Measurements from ENCODE around the gene ZFP92.

The ZFP92 gene

DNA sequence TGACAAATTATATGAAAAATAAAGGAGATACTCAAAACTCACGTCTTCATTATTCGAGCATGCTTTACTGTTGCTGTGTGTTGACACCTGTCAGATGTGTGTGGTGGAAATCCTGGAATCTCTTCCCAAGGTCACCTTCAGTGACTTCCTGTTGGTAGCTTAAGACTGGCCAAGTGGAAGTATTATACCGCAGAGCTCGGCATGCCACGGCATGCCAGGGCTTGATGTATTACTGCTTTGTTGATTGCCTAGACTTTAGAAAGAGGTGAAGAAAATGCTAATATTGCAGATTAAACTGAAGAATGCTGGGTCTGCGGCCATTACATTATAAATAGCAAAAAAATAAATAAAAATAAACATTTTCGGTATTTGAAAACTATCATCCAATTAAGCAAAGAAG is 30.0 kb downstream of the ZFP92 start:
- no peak for DNase-seq

DNA sequence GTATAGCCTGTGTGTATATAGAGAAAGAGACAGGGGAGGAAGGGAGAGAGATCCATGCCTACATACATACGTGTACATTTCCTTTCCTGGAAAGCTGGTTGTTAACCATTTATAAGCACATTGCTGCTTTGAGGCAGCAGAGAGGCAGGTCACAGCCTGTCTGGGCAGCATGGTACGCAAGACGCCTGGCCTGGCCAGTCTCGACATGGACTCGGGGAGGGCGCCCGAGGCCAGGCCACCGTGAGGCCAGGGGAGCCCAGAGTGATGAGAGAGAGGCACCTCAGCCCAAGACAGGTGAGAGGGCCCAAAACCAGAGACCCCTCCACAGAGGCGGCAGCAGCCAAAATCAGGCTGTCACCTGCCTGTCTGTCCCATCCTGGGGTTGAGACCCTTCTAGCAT is 30.7 kb downstream of the ZFP92 start:
- no peak for DNase-seq

DNA sequence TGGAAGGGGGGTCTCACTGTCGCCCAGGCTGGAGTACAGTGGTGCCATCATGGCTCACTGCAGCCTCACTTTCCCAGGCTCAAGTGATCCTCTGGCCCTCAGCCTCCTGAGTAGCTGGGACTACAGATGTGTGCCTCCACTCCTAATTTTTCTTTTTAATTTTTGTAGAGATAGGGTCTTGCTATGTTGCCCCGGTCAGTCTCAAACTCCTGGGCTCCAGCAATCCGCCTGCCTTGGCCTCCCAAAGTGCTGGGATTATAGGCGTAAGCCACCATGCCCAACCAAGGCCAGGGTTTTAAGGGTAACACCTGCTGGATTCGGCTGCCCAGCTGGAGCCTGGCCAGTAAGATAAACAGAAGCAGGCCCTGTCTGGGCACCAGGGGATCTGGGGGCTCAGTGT is 31.2 kb downstream of the ZFP92 start:
- no peak for DNase-seq

DNA sequence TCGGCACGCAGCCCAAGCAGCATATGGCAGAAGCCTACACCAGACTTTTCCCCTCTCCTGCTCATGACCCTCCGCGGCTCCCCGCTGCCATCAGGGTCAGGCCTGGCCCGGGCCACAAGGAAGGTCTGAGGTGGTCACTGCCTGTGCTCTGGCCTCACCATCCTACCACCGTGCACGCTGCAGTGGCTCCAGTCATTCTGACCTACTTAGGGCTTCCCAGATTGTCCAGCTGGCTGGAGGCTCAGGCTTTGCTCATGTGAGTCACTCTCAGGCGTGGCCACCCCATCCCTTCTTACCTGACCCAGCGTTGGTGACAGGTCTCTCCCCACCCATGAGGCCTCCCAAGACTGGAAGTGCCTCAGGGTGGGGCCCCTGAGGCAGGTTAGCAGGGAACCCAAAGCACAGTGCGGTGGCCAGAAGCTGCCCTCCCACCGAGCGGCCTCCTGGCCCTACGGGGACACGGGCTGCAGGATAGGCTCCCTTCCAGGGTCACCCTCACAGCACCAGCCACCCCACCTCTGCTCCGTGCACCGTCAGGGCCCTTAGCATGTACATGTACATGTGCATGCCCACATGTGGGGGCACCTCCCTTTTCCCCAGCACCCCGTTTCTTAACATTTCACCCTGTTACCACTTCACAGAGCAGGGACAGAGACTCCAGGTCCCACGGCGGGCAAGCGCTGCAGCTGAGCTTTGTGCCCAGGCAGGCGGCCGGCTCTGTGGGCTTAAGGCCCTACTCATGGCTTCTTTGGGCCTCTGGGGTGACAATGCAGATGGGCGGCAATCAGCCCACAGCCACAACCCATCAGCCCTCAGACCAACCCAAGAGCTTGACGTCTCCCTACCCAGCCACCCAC is 32.4 kb downstream of the ZFP92 start:
- no peak for DNase-seq

DNA sequence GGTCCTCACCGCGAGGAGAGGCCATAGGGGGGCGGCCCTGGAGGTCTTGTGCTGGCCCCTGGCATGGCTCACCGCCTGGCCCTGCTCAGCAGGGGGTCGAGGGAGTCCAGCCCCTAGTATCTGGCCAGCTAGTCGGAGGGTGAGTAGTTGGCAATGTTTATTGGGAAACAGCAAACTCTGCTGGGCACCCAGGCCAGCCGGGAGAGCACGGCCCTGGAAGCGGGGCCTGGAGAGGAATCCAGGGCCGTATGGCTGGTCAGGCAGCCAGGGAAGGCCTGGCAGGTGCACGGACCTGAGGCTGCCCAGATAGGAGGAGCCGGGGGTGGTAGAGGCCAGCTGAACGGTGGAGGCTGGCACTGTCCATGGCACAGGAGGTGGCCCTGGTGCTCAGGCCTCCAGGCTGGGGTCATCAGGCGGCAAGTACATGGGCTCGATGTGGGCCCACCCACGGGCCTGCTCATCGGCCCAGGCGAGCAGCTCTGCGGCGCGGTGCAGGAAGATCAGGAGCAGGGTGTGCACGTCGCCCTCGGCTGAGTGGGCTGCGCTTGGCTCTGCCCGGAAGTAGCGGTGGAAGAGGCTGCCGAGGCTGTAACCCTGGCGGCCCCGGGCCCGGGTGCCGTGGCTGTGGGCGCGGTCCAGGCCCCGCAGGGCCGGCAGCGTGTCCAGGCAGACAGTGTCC is 33.2 kb downstream of the ZFP92 start:
- DNase-seq: no peak

DNA sequence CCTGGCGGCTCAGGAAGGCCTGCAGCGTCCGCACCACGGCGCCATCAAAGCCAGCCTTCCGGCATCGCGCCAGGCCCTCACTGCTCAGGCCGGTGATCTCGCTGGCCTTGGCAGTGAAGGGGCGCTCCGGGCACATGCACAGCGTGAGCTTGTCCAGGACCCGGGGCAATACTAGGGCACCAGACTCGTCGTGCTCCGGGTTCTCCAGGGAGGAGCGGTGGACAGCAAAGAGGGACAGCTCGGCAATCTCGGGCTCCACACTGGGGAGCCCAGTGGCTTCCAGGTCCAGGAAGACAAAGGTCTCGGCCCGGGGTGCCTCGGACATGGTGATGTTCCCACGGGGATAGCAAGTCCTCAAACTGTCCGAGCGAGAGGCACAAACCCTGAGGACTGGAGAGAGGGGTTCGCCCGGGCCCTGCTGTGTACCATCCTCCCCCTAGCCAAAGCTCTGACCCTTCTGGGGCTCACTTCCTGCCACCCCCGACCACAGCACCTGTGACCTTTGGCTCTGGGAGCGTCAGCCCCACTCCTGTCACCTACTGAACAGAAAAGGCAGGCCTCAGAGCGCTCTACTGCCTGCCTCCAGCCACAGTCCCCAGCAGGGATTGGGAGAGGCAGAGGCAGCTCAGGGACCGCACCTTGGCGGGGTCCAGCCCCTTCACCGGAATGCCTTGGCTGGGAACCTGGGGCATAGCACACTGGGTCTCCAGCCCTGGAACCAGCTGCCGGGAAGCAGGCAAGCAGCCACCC is 34.0 kb downstream of the ZFP92 start:
- no peak for DNase-seq

DNA sequence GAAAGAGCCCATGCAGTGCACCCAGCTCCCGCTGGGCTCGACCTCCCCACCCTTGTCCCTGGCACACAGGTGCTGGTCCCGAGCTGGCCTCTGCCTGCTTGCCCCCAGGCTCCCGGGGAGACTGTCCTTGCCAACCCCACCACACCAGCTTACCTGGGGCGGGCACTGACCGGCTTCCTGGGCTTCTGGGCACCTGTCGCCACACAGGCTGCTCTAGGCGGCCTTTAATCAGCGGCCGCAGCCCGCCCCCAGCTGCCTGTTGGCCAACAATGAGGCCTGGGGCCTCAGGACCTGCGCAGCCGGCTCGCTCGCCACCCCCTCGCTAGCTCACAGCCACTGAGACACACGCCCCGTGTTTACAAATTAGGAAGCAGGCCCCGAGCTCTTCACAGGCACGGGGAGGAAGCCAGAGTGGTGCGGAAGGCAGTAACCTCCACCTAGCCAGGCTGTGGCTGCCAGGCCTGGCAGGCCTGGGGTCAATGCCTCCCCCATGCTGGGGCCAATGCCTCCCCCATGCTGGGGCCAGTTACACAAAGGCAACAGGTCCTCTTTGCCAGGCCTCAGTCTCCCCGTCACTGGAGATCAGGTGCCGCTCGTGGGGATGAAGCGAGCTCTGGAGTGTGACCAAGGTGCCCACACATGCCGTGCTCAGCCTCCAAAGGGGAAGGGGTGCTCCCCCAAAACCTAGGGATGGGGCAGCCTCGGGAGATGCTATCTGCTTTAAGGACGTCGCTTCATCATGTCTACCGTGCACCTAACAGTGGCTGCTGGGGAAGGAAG is 34.8 kb downstream of the ZFP92 start, which contains the start of gene TREX2:
TREX2 (minus strand) TSS at position 201 of the 780 bp plus-strand sequence. CDS start 626 bp downstream, outside the sequence.
- DNase-seq: no peak

DNA sequence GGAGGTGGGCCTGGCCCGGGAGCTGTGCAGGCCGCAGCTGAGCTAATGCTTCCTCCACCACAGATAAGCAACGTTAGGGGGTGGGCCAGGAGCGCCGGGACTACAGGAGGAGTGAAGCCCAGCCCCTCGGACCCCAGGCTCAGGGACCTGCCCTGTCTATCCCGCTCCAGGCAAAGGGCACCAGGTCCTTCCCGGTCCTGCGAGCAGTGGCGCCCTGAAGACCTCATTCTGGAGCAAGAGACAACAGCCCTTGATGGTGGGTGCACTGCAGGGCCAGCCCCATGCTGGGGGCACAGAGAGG is 35.3 kb downstream of the ZFP92 start:
- no peak for DNase-seq

DNA sequence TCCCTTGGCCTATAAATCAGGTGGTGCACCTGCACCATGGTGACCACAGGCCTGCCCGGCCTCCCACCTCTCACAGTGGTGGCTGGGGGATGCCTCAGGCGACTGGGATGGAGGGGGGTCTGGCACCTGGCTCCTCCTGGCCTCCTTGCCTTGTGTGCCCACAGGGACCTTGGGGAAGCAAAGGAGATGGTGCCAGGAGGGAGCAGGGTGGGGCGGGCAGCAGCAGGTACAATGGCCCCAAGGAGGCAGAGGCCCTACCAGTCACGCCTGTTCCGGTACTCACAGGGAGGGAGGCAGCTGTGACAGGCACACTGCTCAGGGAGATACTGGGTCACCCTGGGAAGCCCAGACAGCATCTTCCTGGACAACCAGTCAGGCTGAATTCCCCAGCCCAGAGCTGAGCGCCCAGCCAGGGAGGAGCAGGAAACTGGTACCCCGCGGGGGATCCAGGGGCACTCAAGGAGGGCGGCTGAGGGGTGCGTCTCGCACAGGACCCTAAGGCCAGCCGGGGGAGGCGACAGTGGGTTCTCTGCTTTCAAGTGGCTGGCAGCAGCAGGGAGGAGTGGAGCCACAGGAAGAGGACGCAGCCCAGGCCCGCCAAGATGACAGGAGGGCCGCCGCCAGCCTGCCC is 35.8 kb downstream of the ZFP92 start:
- no peak for DNase-seq

DNA sequence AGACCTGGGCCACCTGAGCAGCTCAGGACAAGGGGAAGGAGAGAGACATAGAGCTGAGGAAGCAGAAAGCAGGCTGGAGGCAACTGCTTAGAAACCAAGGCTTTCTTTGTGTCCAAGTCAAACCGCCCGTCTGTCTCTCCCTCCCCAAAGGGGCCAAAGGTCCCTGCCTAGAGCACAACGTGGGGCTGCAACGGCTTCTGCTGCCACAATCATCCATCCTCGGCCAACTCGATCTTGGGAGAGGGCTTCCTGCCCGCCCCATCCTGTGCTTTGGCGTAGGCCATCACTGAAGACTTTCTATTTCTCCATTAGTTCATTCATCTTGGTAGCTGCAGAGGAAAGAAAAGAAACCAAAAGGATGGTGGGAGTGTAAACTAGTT is 36.3 kb downstream of the ZFP92 start:
- no peak for DNase-seq

DNA sequence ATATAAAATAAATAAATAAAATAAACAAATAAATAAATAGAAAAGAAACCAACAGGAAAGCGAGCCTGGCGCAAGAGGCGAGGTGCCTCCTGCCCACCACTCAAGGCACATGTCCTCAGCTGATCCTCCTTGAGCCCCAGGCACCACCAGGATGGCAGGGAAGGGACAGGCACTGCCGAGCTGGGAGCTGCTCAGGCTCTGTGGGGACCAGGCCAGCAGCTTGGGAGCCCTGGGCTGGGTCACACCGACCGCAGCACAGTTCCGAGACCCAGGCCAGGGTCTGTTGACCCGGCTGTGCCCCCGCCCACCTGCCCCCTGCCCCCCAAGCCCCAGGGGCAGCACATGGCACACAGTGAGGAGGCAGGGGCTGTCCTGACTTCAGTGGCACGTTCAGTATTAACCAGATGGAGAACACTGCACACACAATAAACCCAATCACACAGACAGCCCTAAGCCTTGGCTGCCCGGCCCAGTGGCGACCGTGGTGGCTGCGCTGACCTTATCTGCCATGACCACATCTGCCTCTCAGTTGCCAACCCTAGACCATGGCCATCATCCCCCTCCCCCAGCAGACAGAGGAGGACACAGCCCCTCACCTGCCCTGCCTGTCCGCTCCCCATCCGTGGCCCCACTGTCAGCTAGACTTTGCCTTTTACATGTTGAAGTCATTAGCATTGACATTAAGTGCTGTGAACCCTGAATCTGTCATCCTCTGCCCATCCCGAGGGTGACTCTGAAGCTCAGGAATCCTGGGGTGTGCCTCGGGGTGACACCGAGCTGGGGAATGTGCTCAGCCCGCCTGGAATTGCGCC is 37.5 kb downstream of the ZFP92 start:
- no peak for DNase-seq

DNA sequence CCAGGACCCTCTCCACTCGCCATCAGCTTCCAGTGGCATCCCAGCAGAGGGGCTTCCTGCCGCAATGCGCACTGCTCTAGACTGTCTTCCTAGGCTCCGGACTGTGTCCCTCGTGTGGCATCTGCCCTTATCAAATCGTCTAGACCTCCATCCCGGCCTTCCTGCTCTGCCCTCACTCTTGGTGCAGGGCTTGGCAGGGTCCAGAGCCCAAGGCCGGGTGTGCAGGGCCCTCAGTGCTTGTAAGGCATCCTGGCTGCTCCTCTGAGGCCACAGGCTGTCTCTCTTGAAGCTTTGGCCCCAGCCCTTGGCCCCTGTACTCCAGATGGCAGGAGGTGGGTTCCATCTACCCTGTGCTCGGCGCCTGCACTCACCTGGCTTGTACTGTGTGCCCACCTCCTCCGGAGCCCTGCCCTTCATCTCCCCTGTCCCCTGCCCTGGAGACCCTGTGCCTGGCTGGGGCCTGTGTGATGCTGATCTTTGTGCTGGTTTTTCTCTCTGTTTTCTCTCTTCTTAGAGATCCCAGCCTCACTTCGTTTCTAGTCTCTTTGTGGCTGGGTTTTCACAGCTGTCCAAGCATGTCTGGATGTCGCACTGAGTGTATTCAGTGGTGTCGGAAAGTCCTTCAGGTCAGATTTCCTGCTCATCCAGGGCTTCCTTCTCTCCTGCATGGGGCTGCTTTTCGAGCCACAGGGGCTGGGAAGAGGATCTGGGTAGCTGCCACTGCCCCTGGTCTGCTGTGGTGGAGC is 38.3 kb downstream of the ZFP92 start:
- no peak for DNase-seq

DNA sequence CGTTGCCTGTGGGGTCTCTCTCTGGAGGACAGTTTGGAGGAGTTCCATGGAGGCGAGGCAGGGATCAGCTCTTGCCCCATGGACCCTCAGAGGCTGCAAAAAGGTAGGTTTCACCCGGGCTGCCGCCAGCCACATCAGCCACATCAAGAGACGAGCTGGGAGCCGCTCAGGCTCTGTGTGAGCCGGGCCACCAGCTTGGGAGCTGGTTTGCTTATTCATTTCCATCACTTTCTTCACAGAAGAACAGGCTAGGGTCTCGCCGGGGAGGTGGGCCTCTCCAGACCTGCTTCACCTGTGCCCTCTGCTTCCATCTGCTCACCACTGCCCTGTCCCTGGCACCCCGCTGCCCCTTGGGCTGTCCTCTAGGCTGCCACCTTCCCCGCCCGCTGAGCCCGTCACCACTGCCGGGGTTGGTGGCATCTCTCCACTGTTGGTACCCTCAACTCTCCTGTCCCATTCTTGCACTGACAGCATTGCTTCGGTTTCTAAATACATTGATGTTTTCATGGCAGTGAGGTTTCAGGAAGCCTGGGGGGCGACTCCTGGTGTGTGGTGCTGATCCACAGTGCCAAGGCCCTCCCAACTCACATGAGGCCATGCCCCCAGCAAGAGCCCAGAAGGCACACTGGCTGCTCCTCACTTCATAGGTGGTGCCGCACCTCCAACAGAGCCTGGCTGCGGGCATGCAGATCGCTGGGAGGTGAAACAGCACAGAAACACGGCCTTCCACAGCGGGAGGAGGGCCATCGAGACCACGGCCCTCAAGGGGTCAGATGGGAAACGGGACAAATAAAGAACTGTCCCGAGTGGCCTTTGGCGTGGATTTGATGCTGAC is 39.1 kb downstream of the ZFP92 start:
- no peak for DNase-seq

DNA sequence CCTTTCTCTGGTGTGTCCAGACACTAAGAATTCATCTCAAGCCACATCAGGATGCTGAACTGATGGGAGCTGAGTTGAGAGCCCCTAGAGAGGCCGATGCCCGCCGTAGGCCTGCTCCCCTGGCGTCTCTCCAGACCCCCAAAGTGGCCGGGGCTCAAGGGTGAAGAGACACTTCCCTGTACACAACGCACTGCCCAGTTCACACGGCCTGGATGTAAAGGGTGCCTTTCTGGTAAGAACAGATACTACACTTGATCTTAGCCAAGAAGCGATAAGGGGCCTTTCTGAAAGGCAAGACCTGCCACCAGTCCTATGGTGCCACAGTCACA is 39.6 kb downstream of the ZFP92 start:
- no peak for DNase-seq

DNA sequence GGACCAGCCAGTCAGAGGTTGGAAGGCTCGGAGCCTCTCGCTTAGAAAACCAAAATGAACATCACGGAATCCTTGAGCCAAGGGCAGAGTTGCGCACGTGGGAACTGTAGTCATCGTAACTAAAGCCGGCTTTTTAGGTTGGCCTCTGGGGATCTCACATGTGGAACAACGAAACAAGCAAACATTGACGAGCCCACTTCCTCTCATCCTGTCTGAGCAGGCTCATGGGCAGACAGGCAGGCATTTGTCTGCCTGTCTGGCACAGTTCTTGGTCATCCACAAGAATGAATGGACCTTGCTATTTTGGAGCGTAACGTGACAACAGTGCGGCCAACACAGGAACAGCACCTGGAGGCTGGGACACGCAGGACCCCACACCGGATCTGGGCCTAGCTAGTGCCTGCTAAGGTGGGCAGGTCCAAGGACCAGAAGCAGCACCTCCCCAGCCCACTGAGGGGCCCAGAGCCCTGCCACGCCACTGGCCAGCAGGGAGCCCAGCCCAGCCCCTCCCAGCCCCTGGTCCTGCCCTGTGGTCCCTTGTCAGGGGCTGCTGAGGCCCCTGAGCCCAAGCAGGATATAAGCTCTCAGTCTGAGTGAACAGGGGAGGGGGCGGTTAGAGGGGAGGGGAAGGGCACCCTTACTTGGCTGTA is 43.8 kb downstream of the ZFP92 start:
- DNase-seq: no peak

DNA sequence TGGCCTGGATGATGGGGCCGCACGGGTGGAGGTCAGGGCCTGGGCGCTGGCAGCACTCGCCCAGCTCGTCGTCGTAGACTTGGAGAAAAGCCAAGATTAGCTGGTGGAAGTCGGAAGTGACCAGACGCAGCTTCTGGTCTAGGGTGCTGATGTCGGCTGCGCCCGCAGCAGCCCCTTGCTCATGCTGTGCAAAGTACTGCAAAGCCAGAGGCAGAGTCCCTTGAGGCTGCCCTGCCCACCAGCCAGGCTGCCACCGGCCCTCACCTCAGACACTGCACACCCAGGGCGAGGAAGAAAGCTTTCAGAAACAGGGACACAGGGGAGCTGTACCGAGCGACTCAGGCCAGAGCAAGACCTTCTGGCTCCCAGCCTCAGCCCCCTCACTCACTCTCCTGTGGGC is 44.3 kb downstream of the ZFP92 start:
- no peak for DNase-seq

DNA sequence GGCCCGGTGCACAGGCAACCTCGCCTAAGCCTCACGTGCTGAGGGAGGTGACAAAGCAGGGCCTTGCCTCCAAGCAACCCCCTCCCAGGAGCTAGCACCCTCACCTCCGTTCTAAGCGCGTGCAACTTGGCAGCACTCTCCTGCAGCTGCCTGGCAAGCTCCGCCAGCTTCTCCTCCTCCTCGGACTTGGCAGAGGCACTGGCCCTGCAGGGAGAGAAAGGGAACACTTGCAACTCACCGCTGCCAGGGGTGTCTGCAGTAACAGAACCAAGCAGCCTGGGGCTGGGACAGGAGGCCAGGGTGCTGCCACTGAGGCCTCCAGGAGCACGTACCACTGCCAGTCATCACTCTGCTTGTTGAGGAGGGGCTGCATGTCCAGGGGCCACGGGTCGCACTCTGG is 44.9 kb downstream of the ZFP92 start:
- no peak for DNase-seq

DNA sequence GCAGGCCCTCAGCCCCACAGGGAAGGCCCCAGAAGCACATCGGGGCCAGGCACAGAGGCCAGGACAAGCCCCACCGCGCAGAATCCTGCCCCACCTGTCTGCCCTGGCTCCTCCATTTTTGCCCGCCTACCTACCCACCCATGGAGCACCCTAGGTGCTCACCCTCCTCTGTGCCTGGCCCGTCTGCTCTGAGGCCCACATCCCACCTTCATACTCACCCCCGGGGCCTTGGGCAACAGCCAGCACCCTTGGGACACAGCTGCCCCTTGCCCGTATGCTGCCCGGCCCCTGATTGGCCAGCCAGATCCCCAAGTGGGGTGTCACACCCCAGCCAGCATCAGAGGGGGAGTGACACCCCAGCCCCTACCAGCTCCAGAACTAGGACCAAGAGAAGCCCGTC is 45.4 kb downstream of the ZFP92 start:
- no peak for DNase-seq

DNA sequence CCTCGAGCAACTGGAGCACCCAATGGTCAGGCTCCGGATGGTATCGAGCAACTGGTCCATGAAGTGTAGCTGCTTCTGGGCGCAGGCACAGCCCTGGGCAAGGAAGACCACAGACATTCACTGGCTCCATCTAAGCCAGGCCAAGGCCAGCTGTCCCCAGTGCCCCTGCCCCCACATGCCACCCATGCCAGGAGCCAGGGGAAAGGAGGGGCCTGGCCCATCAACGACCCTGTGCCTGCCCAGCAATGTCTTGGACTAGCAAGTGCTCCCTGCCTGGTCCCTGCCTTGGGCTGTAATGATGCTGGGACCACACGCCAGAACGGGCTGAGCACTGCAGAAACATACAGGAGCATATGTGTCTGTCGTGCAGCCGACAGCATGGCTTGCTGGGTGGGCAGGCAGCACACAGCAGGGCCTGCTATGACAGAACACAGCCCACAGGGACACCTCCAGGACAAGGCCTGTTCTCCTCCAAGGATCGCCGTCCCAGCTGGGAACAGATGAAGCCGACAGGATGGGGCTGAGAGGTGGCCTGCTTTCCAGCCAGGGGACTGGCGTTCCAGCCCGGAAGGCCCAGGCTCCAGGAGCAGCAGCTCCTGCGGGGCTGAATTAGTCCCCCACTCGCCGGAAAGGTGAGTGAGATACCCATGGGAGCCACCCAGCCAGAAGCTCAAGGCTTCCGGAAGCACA is 46.0 kb downstream of the ZFP92 start:
- no peak for DNase-seq
